ENCODE results near the gene FUT4.
"Not testable (repeated sequence)": the region's sequence is repeated elsewhere in the genome, so short reads cannot be mapped to it uniquely, and the experiment has no call there.

Gene FUT4

GRCh38 chr11:94568200-94568599 is 24.5 kb downstream of the FUT4 start:
- FAIRE-seq (no peak), DNase-seq (ENCODE audit: insufficient read length, low spot score) (no peak)
- TF ChIP-seq, protein P1, sequence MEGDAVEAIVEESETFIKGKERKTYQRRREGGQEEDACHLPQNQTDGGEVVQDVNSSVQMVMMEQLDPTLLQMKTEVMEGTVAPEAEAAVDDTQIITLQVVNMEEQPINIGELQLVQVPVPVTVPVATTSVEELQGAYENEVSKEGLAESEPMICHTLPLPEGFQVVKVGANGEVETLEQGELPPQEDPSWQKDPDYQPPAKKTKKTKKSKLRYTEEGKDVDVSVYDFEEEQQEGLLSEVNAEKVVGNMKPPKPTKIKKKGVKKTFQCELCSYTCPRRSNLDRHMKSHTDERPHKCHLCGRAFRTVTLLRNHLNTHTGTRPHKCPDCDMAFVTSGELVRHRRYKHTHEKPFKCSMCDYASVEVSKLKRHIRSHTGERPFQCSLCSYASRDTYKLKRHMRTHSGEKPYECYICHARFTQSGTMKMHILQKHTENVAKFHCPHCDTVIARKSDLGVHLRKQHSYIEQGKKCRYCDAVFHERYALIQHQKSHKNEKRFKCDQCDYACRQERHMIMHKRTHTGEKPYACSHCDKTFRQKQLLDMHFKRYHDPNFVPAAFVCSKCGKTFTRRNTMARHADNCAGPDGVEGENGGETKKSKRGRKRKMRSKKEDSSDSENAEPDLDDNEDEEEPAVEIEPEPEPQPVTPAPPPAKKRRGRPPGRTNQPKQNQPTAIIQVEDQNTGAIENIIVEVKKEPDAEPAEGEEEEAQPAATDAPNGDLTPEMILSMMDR (IDR thresholded peaks at IDR 0.05; ENCODE audit: insufficient read depth, missing control alignments): no peak

DNA sequence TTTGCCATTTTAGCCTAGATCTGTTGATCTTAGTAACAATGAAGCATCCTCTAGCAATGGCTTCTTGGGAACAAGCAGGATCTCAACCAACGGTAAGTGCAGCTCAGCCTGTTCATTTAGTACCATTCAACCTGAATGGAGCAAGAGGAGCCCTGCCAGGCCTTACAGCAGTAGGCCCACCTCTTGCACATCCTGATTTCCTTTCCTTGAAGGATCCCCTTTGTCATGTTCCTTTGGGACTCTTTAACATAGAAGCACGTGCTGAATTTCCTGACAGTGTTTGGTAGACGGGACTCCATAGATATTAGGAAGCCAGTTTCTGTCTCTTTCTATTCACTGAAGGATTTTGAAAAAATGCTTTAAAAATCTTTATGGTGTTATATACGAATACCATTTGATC is 25.0 kb downstream of the FUT4 start:
- DNase-seq (ENCODE audit: insufficient read length, low spot score) (no peak), FAIRE-seq (no peak)
- TF ChIP-seq, protein P1 (IDR thresholded peaks at IDR 0.05; ENCODE audit: insufficient read depth, missing control alignments): no peak

DNA sequence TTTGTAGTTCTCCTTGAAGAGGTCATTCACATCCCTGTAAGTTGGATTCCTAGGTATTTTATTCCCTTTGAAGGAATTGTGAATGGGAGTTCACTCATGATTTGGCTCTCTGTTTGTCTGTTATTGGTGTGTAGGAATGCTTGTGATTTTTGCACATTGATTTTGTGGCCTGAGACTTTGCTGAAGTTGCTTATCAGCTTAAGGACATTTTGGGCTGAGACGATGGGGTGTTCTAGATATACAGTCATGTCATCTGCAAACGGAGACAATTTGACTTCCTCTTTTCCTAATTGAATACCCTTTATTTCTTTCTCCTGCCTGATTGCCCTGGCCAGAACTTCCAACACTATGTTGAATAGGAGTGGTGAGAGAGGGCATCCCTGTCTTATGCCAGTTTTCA is 29.3 kb downstream of the FUT4 start:
- DNase-seq (ENCODE audit: insufficient read length, low spot score); FAIRE-seq: not testable (repeated sequence)

GRCh38 chr11:94574193-94574961 is 30.7 kb downstream of the FUT4 start:
- TF ChIP-seq, protein P1 (IDR thresholded peaks at IDR 0.05; ENCODE audit: insufficient read depth, missing control alignments): no peak
- FAIRE-seq: no peak
- no peak for DNase-seq (ENCODE audit: insufficient read length, low spot score)

DNA sequence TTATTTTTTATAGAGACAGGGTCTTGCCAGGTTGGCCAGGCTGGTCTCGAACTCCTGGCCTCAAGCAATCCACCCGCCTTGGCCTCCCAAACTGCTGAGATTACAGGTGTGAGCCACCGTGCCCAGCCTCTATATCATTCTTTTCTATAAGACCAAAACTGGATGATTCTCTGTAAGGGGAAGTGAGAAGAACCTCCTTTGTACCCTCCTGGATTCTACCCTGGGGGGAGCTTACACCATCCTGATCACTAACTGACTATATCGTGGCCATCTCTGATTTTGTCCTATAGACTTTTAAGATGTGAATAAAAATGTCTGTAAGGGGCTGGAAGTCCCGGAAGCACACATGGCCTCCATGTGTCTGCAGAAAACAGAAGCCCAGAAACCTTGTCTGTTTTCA is 32.6 kb downstream of the FUT4 start:
- DNase-seq (ENCODE audit: insufficient read length, low spot score) (no peak), FAIRE-seq (no peak)
- TF ChIP-seq, protein P1 (IDR thresholded peaks at IDR 0.05; ENCODE audit: insufficient read depth, missing control alignments): no peak

DNA sequence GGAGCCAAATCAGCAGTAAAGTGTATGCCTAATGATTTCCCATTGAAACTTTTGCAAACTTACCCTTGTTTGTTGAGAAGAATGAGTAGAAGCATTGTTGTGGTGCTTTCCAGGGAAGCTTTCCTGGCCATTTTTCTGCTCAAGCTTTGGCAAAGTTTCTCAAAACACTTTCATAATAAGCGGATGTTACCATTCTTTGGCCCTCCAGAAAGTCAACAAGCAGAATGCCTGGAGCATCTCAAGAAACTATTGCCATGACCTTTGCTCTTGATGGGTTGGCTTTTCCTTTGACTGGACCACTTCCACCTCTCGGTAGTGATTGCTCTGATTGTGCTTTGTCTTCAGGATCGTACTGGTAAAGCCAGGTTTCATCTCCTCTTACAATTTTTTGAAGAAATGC is 34.1 kb downstream of the FUT4 start:
- no peak for DNase-seq (ENCODE audit: insufficient read length, low spot score)
- TF ChIP-seq, protein P1 (IDR thresholded peaks at IDR 0.05; ENCODE audit: insufficient read depth, missing control alignments): no peak
- no peak for FAIRE-seq

DNA sequence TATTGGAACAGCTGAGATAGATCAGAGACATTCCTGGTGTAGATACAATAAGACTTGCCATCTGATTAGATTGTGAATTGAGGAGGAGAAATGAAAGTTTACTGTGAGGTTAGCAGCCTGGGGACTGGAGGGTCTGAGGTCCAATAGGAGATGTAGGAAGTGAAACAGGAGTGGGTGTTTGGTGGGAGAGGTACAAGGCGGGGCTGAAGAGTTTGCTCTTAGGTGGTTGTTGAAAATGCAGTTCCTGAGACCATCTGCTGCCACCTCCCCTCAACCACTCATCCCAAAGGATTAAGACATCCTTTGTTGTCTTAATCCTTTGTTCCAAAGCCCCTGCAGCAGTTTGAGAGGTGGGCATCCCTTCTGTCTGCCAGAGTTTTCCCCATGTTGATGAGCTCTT is 38.2 kb downstream of the FUT4 start:
- no peak for DNase-seq (ENCODE audit: insufficient read length, low spot score)
- TF ChIP-seq, protein P1 (IDR thresholded peaks at IDR 0.05; ENCODE audit: insufficient read depth, missing control alignments): no peak
- peak; percentile 48 for FAIRE-seq

Measured in D721Med (cell line).